ENCODE data around the gene ATXN7L3. TPM values are rescaled to one million over a fixed set of nuclear protein-coding genes. Genes with fewer than 3 reads are reported as not detected.
"Not testable (repeated sequence)": the region's sequence is repeated elsewhere in the genome, so short reads cannot be mapped to it uniquely, and the experiment has no call there.

ATXN7L3 gene
- 10 to 100 TPM; 81.1 to 94.4 TPM for total RNA-seq

- peak; percentile 95 to 97 for DNase-seq (ENCODE audit: low spot score in 2 of 2)
- H3K27ac Mint-ChIP-seq = peak within 1 kb of the TSS; percentile 75 to 93
- no peaks in the 10 kb centered on the region for H3K9me3 Mint-ChIP-seq
- ATAC-seq = peak; percentile 85 to 88
- peaks cover 8 to 13% of the 10 kb centered on the region in 2 donors for H3K36me3 Mint-ChIP-seq
Measured at GRCh38 chr17:44199553-44200477, at the start of gene ATXN7L3. Gene ATXN7L3 (minus strand): TSS chr17:44199884. CDS start chr17:44198070, 1,814 bp downstream.

GRCh38 chr17:44247876-44248736 lies 48.4 kb upstream of the ATXN7L3 start:
- Mint-ChIP-seq H3K27ac (peak overlapping the region in 1 of 2 donors; percentile 86), H3K36me3 (no peaks in the 10 kb centered on the region), H3K9me3 (no peaks in the 10 kb centered on the region)
- ATAC-seq = no peak
- DNase-seq (ENCODE audit: low spot score in 2 of 2) = no peak

GRCh38 chr17:44247440-44247841 lies 47.8 kb upstream of the ATXN7L3 start:
- Mint-ChIP-seq H3K36me3 (no peaks in the 10 kb centered on the region), H3K27ac (peak overlapping the region in 1 of 2 donors; percentile 86), H3K9me3 (no peaks in the 10 kb centered on the region)
- no peak for ATAC-seq
- no peak for DNase-seq (ENCODE audit: low spot score in 2 of 2)

- Mint-ChIP-seq H3K9me3 (no peaks in the 10 kb centered on the region), H3K36me3 (no peaks in the 10 kb centered on the region), H3K27ac (no peak overlapping the region)
- ATAC-seq = no peak
- no peak for DNase-seq (ENCODE audit: low spot score in 2 of 2)
Measured at GRCh38 chr17:44241106-44241624, 41.5 kb upstream of the ATXN7L3 start.

- not testable (repeated sequence) for ATAC-seq; DNase-seq (ENCODE audit: low spot score in 2 of 2); H3K27ac Mint-ChIP-seq; H3K9me3 Mint-ChIP-seq; H3K36me3 Mint-ChIP-seq
Measured at GRCh38 chr17:44237886-44238285, 38.2 kb upstream of the ATXN7L3 start.

- H3K9me3 Mint-ChIP-seq = no peaks in the 10 kb centered on the region
- no peak overlapping the region for H3K27ac Mint-ChIP-seq
- DNase-seq (ENCODE audit: low spot score in 2 of 2) = no peak
- no peak for ATAC-seq
- H3K36me3 Mint-ChIP-seq = no peaks in the 10 kb centered on the region
Measured at GRCh38 chr17:44236444-44236991, 36.8 kb upstream of the ATXN7L3 start.

- ATAC-seq (no peak), DNase-seq (ENCODE audit: low spot score in 2 of 2) (no peak)
- no peaks in the 10 kb centered on the region for H3K9me3 Mint-ChIP-seq
- no peaks in the 10 kb centered on the region for H3K36me3 Mint-ChIP-seq
- H3K27ac Mint-ChIP-seq = no peak overlapping the region
Measured at GRCh38 chr17:44235583-44235936, 35.9 kb upstream of the ATXN7L3 start.

GRCh38 chr17:44233582-44233981 lies 33.9 kb upstream of the ATXN7L3 start:
- Mint-ChIP-seq H3K36me3 (no peaks in the 10 kb centered on the region), H3K9me3 (no peaks in the 10 kb centered on the region), H3K27ac (no peak overlapping the region)
- DNase-seq (ENCODE audit: low spot score in 2 of 2) (no peak), ATAC-seq (no peak)

GRCh38 chr17:44232061-44232460 lies 32.4 kb upstream of the ATXN7L3 start:
- Mint-ChIP-seq H3K9me3 (no peaks in the 10 kb centered on the region), H3K27ac (no peak overlapping the region), H3K36me3 (no peaks in the 10 kb centered on the region)
- DNase-seq (ENCODE audit: low spot score in 2 of 2) (no peak), ATAC-seq (no peak)

- H3K36me3 Mint-ChIP-seq = no peaks in the 10 kb centered on the region
- DNase-seq (ENCODE audit: low spot score in 2 of 2) = no peak
- H3K27ac Mint-ChIP-seq = peak overlapping the region in 1 of 2 donors; percentile 10
Measured at GRCh38 chr17:44230140-44230539, 30.5 kb upstream of the ATXN7L3 start.

GRCh38 chr17:44229090-44229489 lies 29.4 kb upstream of the ATXN7L3 start:
- H3K9me3 Mint-ChIP-seq = no peaks in the 10 kb centered on the region
- no peaks in the 10 kb centered on the region for H3K36me3 Mint-ChIP-seq
- H3K27ac Mint-ChIP-seq = no peak overlapping the region
- ATAC-seq = no peak
- no peak for DNase-seq (ENCODE audit: low spot score in 2 of 2)

More at GRCh38 chr17:44230140-44230539, 30.5 kb upstream of the ATXN7L3 start:
- H3K9me3 Mint-ChIP-seq = no peaks in the 10 kb centered on the region
- no peak for ATAC-seq

GRCh38 chr17:44223541-44224071 lies 23.9 kb upstream of the ATXN7L3 start:
- DNase-seq (ENCODE audit: low spot score in 2 of 2) (no peak), ATAC-seq (no peak)
- Mint-ChIP-seq H3K9me3 (no peaks in the 10 kb centered on the region), H3K36me3 (no peaks in the 10 kb centered on the region), H3K27ac (no peak overlapping the region)

GRCh38 chr17:44222112-44222869 lies 22.6 kb upstream of the ATXN7L3 start:
- DNase-seq (ENCODE audit: low spot score in 2 of 2) (peak in 1 of 2 donors; percentile 54), ATAC-seq (no peak)
- peaks cover 6 to 7% of the 10 kb centered on the region in 2 donors for H3K36me3 Mint-ChIP-seq
- peak overlapping the region; percentile 85 to 92 for H3K27ac Mint-ChIP-seq
- no peaks in the 10 kb centered on the region for H3K9me3 Mint-ChIP-seq

GRCh38 chr17:44221862-44222111 lies 22.1 kb upstream of the ATXN7L3 start:
- peak in 1 of 2 donors; percentile 34 for DNase-seq (ENCODE audit: low spot score in 2 of 2)
- Mint-ChIP-seq H3K27ac (peak overlapping the region; percentile 85 to 92), H3K36me3 (peaks cover 11 to 12% of the 10 kb centered on the region in 2 donors), H3K9me3 (no peaks in the 10 kb centered on the region)
- no peak for ATAC-seq

GRCh38 chr17:44221084-44221861 lies 21.6 kb upstream of the ATXN7L3 start:
- ATAC-seq (peak; percentile 38 to 49), DNase-seq (ENCODE audit: low spot score in 2 of 2) (peak; percentile 66 to 68)
- Mint-ChIP-seq H3K9me3 (no peaks in the 10 kb centered on the region), H3K36me3 (peaks cover 16 to 17% of the 10 kb centered on the region in 2 donors), H3K27ac (peak overlapping the region; percentile 85 to 92)

Data from activated naive CD4-positive, alpha-beta T cell treated with anti-CD3 and anti-CD28 coated beads, Interleukin-2, amount 50 U/mL, for 72 hours (primary cell).